Smooth muscle cell (in vitro differentiated cells): ENCODE measurements around the gene HABP4. TPM values are rescaled to one million over a fixed set of nuclear protein-coding genes. Genes with fewer than 3 reads are reported as not detected.

Source experiments
- DNase-seq: peaks from one replicate; lab custom pipeline; 2025; ENCODE audit not compliant: unreplicated experiment; lab: John Stamatoyannopoulos, UW
- H2AFZ ChIP-seq: fragments of 200-600 bp; sonication (generic); 2 replicates; pipeline ENCODE4 v1.6.0; 2016; ENCODE audit warnings: antibody characterized with exemption, low read depth, mild to moderate bottlenecking
- H3F3A ChIP-seq: fragments of 200-600 bp; sonication (generic); 2 replicates; pipeline ENCODE4 v1.6.0; 2017; ENCODE audit warnings: antibody characterized with exemption, low read depth
- H3K27ac ChIP-seq: fragments of 200-600 bp; sonication (generic); 2 replicates; pipeline ENCODE4 v1.5.1; 2016; ENCODE audit warnings: low read depth, mild to moderate bottlenecking
- H3K27me3 ChIP-seq: fragments of 200-600 bp; sonication (generic); 2 replicates; pipeline ENCODE4 v1.6.1; 2016; ENCODE audit warnings: low read depth, mild to moderate bottlenecking
- H3K36me3 ChIP-seq: fragments of 200-600 bp; sonication (generic); 2 replicates; pipeline ENCODE4 v1.5.1; 2016; ENCODE audit warnings: low read depth
- H3K4me1 ChIP-seq: fragments of 200-600 bp; sonication (generic); 2 replicates; pipeline ENCODE4 v1.5.1; 2016; ENCODE audit warnings: low read depth
- H3K4me2 ChIP-seq: fragments of 200-600 bp; sonication (generic); 2 replicates; pipeline ENCODE4 v1.6.0; 2016; ENCODE audit warnings: mild to moderate bottlenecking
- H3K4me3 ChIP-seq: fragments of 200-600 bp; sonication (generic); 2 replicates; pipeline ENCODE4 v1.5.1; 2016; ENCODE audit warnings: mild to moderate bottlenecking
- H3K79me2 ChIP-seq: fragments of 200-600 bp; sonication (generic); 2 replicates; pipeline ENCODE4 v1.6.0; 2016; ENCODE audit warnings: low read depth, mild to moderate bottlenecking
- H3K9ac ChIP-seq: fragments of 200-600 bp; sonication (generic); 2 replicates; pipeline ENCODE4 v1.6.0; 2016; ENCODE audit warnings: low read depth
- H3K9me3 ChIP-seq: fragments of 200-600 bp; sonication (generic); replicated peaks from 2 replicates; pipeline ENCODE4 v1.5.1; 2016; ENCODE audit warnings: low read depth
- H4K20me1 ChIP-seq: fragments of 200-600 bp; sonication (generic); 2 replicates; pipeline ENCODE4 v1.6.0; 2016; ENCODE audit warnings: low read depth
- CTCF ChIP-seq: fragments of 200-600 bp; sonication (generic); IDR thresholded peaks from 2 replicates; pipeline ENCODE4 v1.5.1; 2017; ENCODE audit warnings: borderline replicate concordance, mild to moderate bottlenecking, antibody characterized with exemption; ENCODE audit not compliant: insufficient read depth, poor library complexity, severe bottlenecking
- WGBS: methylation state at CpG from one replicate; pipeline ENCODE4 v1.1.7; 2016; ENCODE audit warnings: low lambda C conversion rate; 5-methylcytosine and 5-hydroxymethylcytosine counted together
- polyA plus RNA-seq: library from polyadenylated mRNA; unstranded; fragments of >200 nt; fragmentation: Nextera tagmentation; extraction: Ambion mirVana; gene quantifications from 2 replicates; pipeline ENCODE4 v1.2.1, GENCODE V29; 2016
- total RNA-seq: library from RNA; depleted of rRNA; stranded (reverse); fragments of >200 nt; gene quantifications from 2 replicates; pipeline ENCODE4 v1.2.3, GENCODE V29; 2014

The HABP4 gene
- total and polyA plus RNA-seq, 2 experiments from 2014 or later = 13.5 to 26.8 TPM

- 97% methylated on average over 46 of the region's 55 CpGs for WGBS
- no peak overlapping the region for H3K4me2 ChIP-seq
- no peaks in the 10 kb centered on the region for H3K9me3 ChIP-seq
- peaks cover 2% of the 10 kb centered on the region for H3F3A ChIP-seq
- H3K27ac ChIP-seq = no peak overlapping the region
- no peak overlapping the region for H3K9ac ChIP-seq
- no peaks in the 10 kb centered on the region for H4K20me1 ChIP-seq
- H3K4me1 ChIP-seq = no peaks in the 10 kb centered on the region
- H2AFZ ChIP-seq = no peak overlapping the region
- DNase-seq = no peak
- no peaks in the 10 kb centered on the region for H3K79me2 ChIP-seq
- no peaks in the 10 kb centered on the region for H3K27me3 ChIP-seq
- H3K36me3 ChIP-seq = no peaks in the 10 kb centered on the region
- H3K4me3 ChIP-seq = no peak overlapping the region
- TF ChIP-seq CTCF = no peak
These were observed 46.6 kb downstream of the HABP4 start for GRCh38 chr9:96496368-96497116.

GRCh38 chr9:96497117-96497399, 47.1 kb downstream of the HABP4 start:
- Histone ChIP-seq H3K79me2 (no peaks in the 10 kb centered on the region), H3K36me3 (no peaks in the 10 kb centered on the region), H3K4me2 (no peak overlapping the region), H3F3A (no peaks in the 10 kb centered on the region), H3K4me3 (no peak overlapping the region), H3K27me3 (no peaks in the 10 kb centered on the region), H2AFZ (no peak overlapping the region), H3K4me1 (no peaks in the 10 kb centered on the region), H4K20me1 (no peaks in the 10 kb centered on the region), H3K9me3 (no peaks in the 10 kb centered on the region), H3K9ac (no peak overlapping the region), H3K27ac (no peak overlapping the region)
- 96% methylated on average over 11 of the region's 17 CpGs for WGBS
- DNase-seq = no peak
- TF ChIP-seq CTCF = no peak

GRCh38 chr9:96498796-96499195, 48.8 kb downstream of the HABP4 start:
- no peak overlapping the region for H2AFZ ChIP-seq
- H3K4me3 ChIP-seq = no peak overlapping the region
- no peaks in the 10 kb centered on the region for H3K9me3 ChIP-seq
- H3K9ac ChIP-seq = no peak overlapping the region
- no peaks in the 10 kb centered on the region for H4K20me1 ChIP-seq
- no peak for DNase-seq
- H3K4me2 ChIP-seq = no peak overlapping the region
- no peaks in the 10 kb centered on the region for H3F3A ChIP-seq
- H3K4me1 ChIP-seq = no peaks in the 10 kb centered on the region
- WGBS = 85% methylated on average over 7 of the region's 7 CpGs
- H3K27ac ChIP-seq = no peak overlapping the region
- no peaks in the 10 kb centered on the region for H3K79me2 ChIP-seq
- no peak for TF ChIP-seq CTCF
- H3K27me3 ChIP-seq = no peaks in the 10 kb centered on the region
- no peaks in the 10 kb centered on the region for H3K36me3 ChIP-seq

- Histone ChIP-seq H3K27me3 (no peaks in the 10 kb centered on the region), H3K9ac (no peak overlapping the region), H2AFZ (no peak overlapping the region), H3K36me3 (no peaks in the 10 kb centered on the region), H3K9me3 (no peaks in the 10 kb centered on the region), H3K79me2 (no peaks in the 10 kb centered on the region), H3K4me3 (no peak overlapping the region), H3F3A (no peaks in the 10 kb centered on the region), H4K20me1 (no peaks in the 10 kb centered on the region), H3K27ac (no peak overlapping the region), H3K4me1 (no peaks in the 10 kb centered on the region), H3K4me2 (no peak overlapping the region)
- TF ChIP-seq CTCF = no peak
- DNase-seq = no peak
- WGBS = 85% methylated on average over 7 of the region's 7 CpGs
These were observed 49.3 kb downstream of the HABP4 start for GRCh38 chr9:96499257-96499656.
